ENCODE measurements around the gene NT5DC2.

DNA sequence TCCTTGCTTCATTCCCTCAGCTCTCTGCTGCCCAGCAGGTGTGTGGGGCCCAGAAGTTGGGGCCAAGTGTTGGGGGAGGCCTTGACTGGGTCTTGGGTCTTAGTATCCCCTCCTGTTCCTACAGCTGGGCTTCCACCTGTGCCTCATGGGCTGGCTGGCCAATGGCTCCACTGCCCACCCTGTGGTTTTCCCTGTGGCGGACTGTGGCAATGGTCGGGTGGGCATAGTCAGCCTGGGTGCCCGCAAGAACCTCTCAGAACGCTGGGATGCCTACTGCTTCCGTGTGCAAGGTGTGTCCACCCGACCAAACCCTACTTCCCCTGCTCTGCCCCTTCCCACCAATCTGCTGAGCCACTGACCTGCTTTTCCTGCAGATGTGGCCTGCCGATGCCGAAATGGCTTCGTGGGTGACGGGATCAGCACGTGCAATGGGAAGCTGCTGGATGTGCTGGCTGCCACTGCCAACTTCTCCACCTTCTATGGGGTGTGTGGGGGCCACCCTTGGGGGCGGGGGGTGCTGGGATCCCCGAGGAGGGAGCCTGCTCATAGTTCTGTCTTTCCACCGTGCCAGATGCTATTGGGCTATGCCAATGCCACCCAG lies 10.9 kb downstream of the NT5DC2 start:
- TF ChIP-seq, protein P1, sequence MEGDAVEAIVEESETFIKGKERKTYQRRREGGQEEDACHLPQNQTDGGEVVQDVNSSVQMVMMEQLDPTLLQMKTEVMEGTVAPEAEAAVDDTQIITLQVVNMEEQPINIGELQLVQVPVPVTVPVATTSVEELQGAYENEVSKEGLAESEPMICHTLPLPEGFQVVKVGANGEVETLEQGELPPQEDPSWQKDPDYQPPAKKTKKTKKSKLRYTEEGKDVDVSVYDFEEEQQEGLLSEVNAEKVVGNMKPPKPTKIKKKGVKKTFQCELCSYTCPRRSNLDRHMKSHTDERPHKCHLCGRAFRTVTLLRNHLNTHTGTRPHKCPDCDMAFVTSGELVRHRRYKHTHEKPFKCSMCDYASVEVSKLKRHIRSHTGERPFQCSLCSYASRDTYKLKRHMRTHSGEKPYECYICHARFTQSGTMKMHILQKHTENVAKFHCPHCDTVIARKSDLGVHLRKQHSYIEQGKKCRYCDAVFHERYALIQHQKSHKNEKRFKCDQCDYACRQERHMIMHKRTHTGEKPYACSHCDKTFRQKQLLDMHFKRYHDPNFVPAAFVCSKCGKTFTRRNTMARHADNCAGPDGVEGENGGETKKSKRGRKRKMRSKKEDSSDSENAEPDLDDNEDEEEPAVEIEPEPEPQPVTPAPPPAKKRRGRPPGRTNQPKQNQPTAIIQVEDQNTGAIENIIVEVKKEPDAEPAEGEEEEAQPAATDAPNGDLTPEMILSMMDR (conservative IDR thresholded peaks at IDR 0.05 in 1 of 2, IDR thresholded peaks at IDR 0.05 in 1 of 2; ENCODE audit: extremely low read depth in 1 of 2, insufficient read depth in 1 of 2, low read depth in 1 of 2, low read length in 2 of 2): no peak
- no peak for TF ChIP-seq EZH2 (IDR thresholded peaks at IDR 0.05; ENCODE audit: borderline replicate concordance, low read length)
